ENCODE results near the gene RNF223. TPM values are rescaled to one million over a fixed set of nuclear protein-coding genes. Genes with fewer than 3 reads are reported as not detected.

Gene RNF223
- total and polyA plus RNA-seq, 2 of the 8 experiments (the other 6 are each of a cell fraction or from before 2014, with no cell fraction given): not detected

DNA sequence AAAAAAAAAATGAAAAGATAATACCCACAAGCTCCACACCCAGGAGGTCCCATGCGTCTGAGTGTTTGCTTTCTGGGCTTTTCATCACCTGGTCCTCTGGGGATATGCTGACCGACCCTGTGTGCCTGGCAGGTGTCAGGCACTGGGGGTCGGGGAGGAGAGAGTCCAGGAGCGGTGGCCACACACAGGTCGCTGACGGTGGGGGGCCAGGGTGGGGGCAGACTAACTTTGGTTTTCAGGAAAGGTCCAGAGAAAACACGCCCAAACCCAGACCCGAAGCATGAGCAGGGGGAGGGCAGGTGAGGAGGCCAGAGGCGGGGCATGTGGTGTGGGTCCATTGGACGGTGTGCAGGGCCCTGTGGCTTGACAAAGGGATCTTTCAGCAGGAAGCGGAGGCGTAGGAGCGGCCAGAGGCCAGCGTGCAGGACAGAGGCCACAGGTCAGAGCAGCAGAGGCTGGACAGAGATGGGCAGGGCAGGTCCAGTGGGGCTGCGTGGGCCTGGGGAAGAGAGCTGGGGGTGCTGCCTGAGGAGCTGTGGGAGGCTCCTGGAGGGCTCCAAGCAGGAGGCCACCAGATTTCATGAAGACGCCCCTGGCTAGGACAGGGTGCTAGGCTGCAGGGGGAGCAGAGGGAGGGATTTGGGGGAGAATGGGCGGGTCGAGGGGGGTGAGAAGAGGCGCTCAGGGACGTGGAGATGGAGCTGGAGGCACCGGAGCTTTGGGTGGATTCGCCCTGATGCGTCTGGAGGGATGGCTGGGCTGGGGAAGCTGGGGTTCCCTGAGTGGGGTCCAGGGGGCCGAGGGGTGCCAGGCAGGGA is 15.8 kb downstream of the RNF223 start (continued):
- TF ChIP-seq CHD7 (IDR thresholded peaks at IDR 0.05; ENCODE audit: insufficient replicate concordance, low read length) (no peak), TEAD4 (IDR thresholded peaks at IDR 0.05; ENCODE audit: low read depth, low read length) (no peak)

Measured in H1 (cell line).